ENCODE results near the gene TIGD3. TPM values are rescaled to one million over a fixed set of nuclear protein-coding genes. Genes with fewer than 3 reads are reported as not detected.

Gene TIGD3
- total and polyA plus RNA-seq, 12 donors = 0.11 to 0.87 (median 0.33) TPM; not detected in 2

GRCh38 chr11:65392186-65392829 lies 37.8 kb downstream of the TIGD3 start:
- H3K27me3 ChIP-seq = no peaks in the 10 kb centered on the region
- peaks cover 18 to 60% (median 51%) of the 10 kb centered on the region in 9 donors for H3K4me1 ChIP-seq
- H3K27ac ChIP-seq = peak overlapping the region in 9 of 10 donors; percentile 46 to 98 (median 87)
- H3K4me3 ChIP-seq = no peak overlapping the region
- no peaks in the 10 kb centered on the region for H3K9me3 ChIP-seq
- peaks cover 0 to 86% (median 23%) of the 10 kb centered on the region in 9 donors for H3K36me3 ChIP-seq
- ATAC-seq = no peak
- DNase-seq = no peak
- TF ChIP-seq CTCF (IDR thresholded peaks at IDR 0.05) = no peak
- 86 to 92% methylated on average over 13 of the region's 13 CpGs for WGBS, 2 donors
- intact Hi-C loops (cut with DNase I) = no loop called here

GRCh38 chr11:65392899-65393298 lies 38.3 kb downstream of the TIGD3 start:
- 89% methylated on average over 5 of the region's 5 CpGs for whole genome bisulfite sequencing, 2 donors
- DNase-seq = no peak

GRCh38 chr11:65393513-65394079 lies 39.0 kb downstream of the TIGD3 start:
- Histone ChIP-seq H3K36me3 (peaks cover 0 to 93% (median 36%) of the 10 kb centered on the region in 9 donors), H3K4me3 (no peak overlapping the region), H3K27me3 (no peaks in the 10 kb centered on the region), H3K9me3 (no peaks in the 10 kb centered on the region), H3K4me1 (peaks cover 18 to 47% (median 39%) of the 10 kb centered on the region in 9 donors), H3K27ac (no peak overlapping the region)
- intact Hi-C loops (cut with DNase I) = no loop called here
- no peak for DNase-seq
- no peak for ATAC-seq
- WGBS, 2 donors = 88% methylated on average over 17 of the region's 17 CpGs
- no peak for TF ChIP-seq CTCF (IDR thresholded peaks at IDR 0.05)

More at GRCh38 chr11:65392899-65393298, 38.3 kb downstream of the TIGD3 start:
- TF ChIP-seq CTCF (IDR thresholded peaks at IDR 0.05) = no peak
- Histone ChIP-seq H3K27me3 (no peaks in the 10 kb centered on the region), H3K36me3 (peaks cover 0 to 92% (median 29%) of the 10 kb centered on the region in 9 donors), H3K4me1 (peaks cover 18 to 54% (median 45%) of the 10 kb centered on the region in 9 donors), H3K9me3 (no peaks in the 10 kb centered on the region), H3K27ac (peak overlapping the region in 4 of 10 donors; percentile 80 to 98 (median 90)), H3K4me3 (no peak overlapping the region)
- ATAC-seq = no peak
- intact Hi-C loops (cut with DNase I) = no loop called here

- intact Hi-C loops (cut with DNase I) = no loop called here
- Histone ChIP-seq H3K4me1 (peaks cover 18 to 42% (median 34%) of the 10 kb centered on the region in 9 donors), H3K36me3 (peaks cover 0 to 93% (median 40%) of the 10 kb centered on the region in 9 donors), H3K27ac (no peak overlapping the region), H3K4me3 (no peak overlapping the region), H3K27me3 (no peaks in the 10 kb centered on the region), H3K9me3 (no peaks in the 10 kb centered on the region)
- no peak for TF ChIP-seq CTCF (IDR thresholded peaks at IDR 0.05)
- no peak for DNase-seq
- no peak for ATAC-seq
- WGBS, 2 donors = 96 to 98% methylated on average over 20 of the region's 20 CpGs
Observed at GRCh38 chr11:65394125-65394536, 39.6 kb downstream of the TIGD3 start.
